ENCODE results near the gene SRSF4.

GRCh38 chr1:29112705-29113412 lies 68.8 kb downstream of the SRSF4 start:
- TF ChIP-seq CTCF (IDR thresholded peaks at IDR 0.05): no peak
- TF ChIP-seq POLR2AphosphoS5 (IDR thresholded peaks at IDR 0.05; ENCODE audit: low read depth, low read length): no peak
- TF ChIP-seq CHD2 (IDR thresholded peaks at IDR 0.05; ENCODE audit: low read length, partially characterized antibody): no peak
- no peak for TF ChIP-seq JUND (IDR thresholded peaks at IDR 0.05)
- no peak for TF ChIP-seq MAX (IDR thresholded peaks at IDR 0.05; ENCODE audit: low read depth)
- TF ChIP-seq REST (IDR thresholded peaks at IDR 0.05; ENCODE audit: low read depth, low read length): no peak

Measured in SK-N-SH (cell line).